Brain microvascular endothelial cell (primary cell): ENCODE data around the gene ARTN.

ENCODE experiments used
- DNase-seq: peaks from one replicate; pipeline ENCODE4 v3.0.0-alpha.2; 2020
- H3K27ac ChIP-seq: fragments of 250-450 bp; sonication (Bioruptor Pico); 2 replicates; pipeline ENCODE4 v1.5.1; 2020; ENCODE audit warnings: mild to moderate bottlenecking, moderate library complexity
- H3K27me3 ChIP-seq: fragments of 250-450 bp; sonication (Bioruptor Pico); replicated peaks from 2 replicates; pipeline ENCODE4 v1.5.1; 2020; ENCODE audit warnings: mild to moderate bottlenecking
- H3K36me3 ChIP-seq: fragments of 250-450 bp; sonication (Bioruptor Pico); replicated peaks from 2 replicates; pipeline ENCODE4 v1.5.1; 2020; ENCODE audit warnings: mild to moderate bottlenecking
- H3K4me3 ChIP-seq: 2 replicates; pipeline ENCODE4 v1.5.1; 2011; ENCODE audit warnings: low read depth, mild to moderate bottlenecking, control low read depth, low read length, moderate library complexity
- in situ Hi-C: cut with HindIII; loops from 2 replicates; pipeline ENCODE4 v1.10.0; 2017; ENCODE audit warnings: low sequenced_read_pairs, low pct_ligation_motif_present
- TF ChIP-seq, protein P1 (sequence below): IDR thresholded peaks from 2 replicates; pipeline ENCODE4 v1.5.1; 2011; ENCODE audit warnings: low read depth, mild to moderate bottlenecking, moderate library complexity, low read length, control low read depth, inconsistent platforms; ENCODE audit errors: missing control alignments

The ARTN gene

GRCh38 chr1:43947061-43947873, 13.7 kb downstream of the ARTN start:
- in situ Hi-C loops: loop anchor here (25.0 kb wide), 1 partner anchor 185 kb away; no protein-coding TSS in a partner anchor
- H3K27me3 ChIP-seq: no peaks in the 10 kb centered on the region
- H3K36me3 ChIP-seq: peaks cover 8% of the 10 kb centered on the region
- H3K4me3 ChIP-seq: peak overlapping the region; percentile 90
- DNase-seq: no peak
- peak overlapping the region; percentile 100 for H3K27ac ChIP-seq
- TF ChIP-seq, protein P1, sequence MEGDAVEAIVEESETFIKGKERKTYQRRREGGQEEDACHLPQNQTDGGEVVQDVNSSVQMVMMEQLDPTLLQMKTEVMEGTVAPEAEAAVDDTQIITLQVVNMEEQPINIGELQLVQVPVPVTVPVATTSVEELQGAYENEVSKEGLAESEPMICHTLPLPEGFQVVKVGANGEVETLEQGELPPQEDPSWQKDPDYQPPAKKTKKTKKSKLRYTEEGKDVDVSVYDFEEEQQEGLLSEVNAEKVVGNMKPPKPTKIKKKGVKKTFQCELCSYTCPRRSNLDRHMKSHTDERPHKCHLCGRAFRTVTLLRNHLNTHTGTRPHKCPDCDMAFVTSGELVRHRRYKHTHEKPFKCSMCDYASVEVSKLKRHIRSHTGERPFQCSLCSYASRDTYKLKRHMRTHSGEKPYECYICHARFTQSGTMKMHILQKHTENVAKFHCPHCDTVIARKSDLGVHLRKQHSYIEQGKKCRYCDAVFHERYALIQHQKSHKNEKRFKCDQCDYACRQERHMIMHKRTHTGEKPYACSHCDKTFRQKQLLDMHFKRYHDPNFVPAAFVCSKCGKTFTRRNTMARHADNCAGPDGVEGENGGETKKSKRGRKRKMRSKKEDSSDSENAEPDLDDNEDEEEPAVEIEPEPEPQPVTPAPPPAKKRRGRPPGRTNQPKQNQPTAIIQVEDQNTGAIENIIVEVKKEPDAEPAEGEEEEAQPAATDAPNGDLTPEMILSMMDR: peak; percentile 1

GRCh38 chr1:43947874-43948437, 14.4 kb downstream of the ARTN start:
- peak overlapping the region; percentile 90 for H3K4me3 ChIP-seq
- in situ Hi-C loops: loop anchor here (25.0 kb wide), 1 partner anchor 186 kb away; no protein-coding TSS in a partner anchor
- TF ChIP-seq, protein P1: no peak
- H3K27me3 ChIP-seq: no peaks in the 10 kb centered on the region
- no peak overlapping the region for H3K27ac ChIP-seq
- peaks cover 8% of the 10 kb centered on the region for H3K36me3 ChIP-seq
- no peak for DNase-seq

DNA sequence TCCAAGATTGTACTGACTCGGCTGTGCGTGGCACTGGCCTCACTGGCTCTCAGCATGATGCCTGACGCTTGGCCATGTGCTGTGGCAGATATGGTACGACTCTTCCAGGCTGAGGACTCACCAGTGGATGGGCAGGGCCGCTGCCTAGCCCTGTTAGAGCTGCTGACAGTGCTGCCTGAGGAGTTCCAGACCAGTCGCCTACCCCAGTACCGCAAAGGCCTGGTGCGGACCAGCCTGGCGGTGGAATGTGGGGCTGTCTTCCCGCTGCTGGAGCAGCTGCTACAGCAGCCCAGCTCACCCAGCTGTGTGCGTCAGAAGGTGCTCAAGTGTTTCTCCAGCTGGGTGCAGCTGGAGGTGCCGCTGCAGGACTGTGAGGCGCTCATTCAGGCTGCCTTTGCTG, 16.1 kb downstream of the ARTN start:
- H3K36me3 ChIP-seq: peaks cover 8% of the 10 kb centered on the region
- H3K27me3 ChIP-seq: no peaks in the 10 kb centered on the region
- TF ChIP-seq, protein P1: no peak
- H3K4me3 ChIP-seq: no peak overlapping the region
- in situ Hi-C loops: loop anchor here (25.0 kb wide), 1 partner anchor 187 kb away; no protein-coding TSS in a partner anchor
- H3K27ac ChIP-seq: no peak overlapping the region
- DNase-seq: no peak

- no peak for DNase-seq
- no peaks in the 10 kb centered on the region for H3K27me3 ChIP-seq
- H3K4me3 ChIP-seq: no peak overlapping the region
- in situ Hi-C loops: no loop called here
- TF ChIP-seq, protein P1: no peak
- no peak overlapping the region for H3K27ac ChIP-seq
- H3K36me3 ChIP-seq: peaks cover 8% of the 10 kb centered on the region
Measured at GRCh38 chr1:43951021-43951985, 17.7 kb downstream of the ARTN start.

GRCh38 chr1:43952731-43953346, 19.2 kb downstream of the ARTN start:
- TF ChIP-seq, protein P1: no peak
- peaks cover 18% of the 10 kb centered on the region for H3K36me3 ChIP-seq
- in situ Hi-C loops: no loop called here
- H3K27ac ChIP-seq: no peak overlapping the region
- H3K27me3 ChIP-seq: no peaks in the 10 kb centered on the region
- DNase-seq: no peak
- H3K4me3 ChIP-seq: no peak overlapping the region
